Transverse colon (tissue), 4 donors: Measurements from ENCODE around the gene GPR17. TPM values are rescaled to one million over a fixed set of nuclear protein-coding genes. Genes with fewer than 3 reads are reported as not detected.

ENCODE experiments used
- DNase-seq: peaks from one replicate; pipeline ENCODE4 v3.0.0-alpha.2; 2019
- H3K27ac ChIP-seq, 4 donors: fragments of 200-600 bp; sonication (generic); 2 replicates each; pipeline ENCODE4 v1.5.1; 2016 to 2018; ENCODE audit warnings: inconsistent platforms in 4 of 4
- H3K27me3 ChIP-seq: fragments of 200-600 bp; sonication (generic); 2 replicates; pipeline ENCODE4 v1.5.1; 2017; ENCODE audit warnings: inconsistent platforms
- H3K36me3 ChIP-seq, 4 donors: fragments of 200-600 bp; sonication (generic); 2 replicates each; pipeline ENCODE4 v1.5.1; 2017 to 2019; ENCODE audit warnings: inconsistent platforms in 4 of 4
- H3K4me1 ChIP-seq, 4 donors: fragments of 200-600 bp; sonication (generic); 2 replicates each; pipeline ENCODE4 v1.5.1; 2017 to 2020; ENCODE audit warnings: inconsistent platforms in 4 of 4
- H3K4me3 ChIP-seq, 4 donors: fragments of 200-600 bp; sonication (generic); 1 replicate in 1 of 4; 2 replicates in 3 of 4; pipeline versions ENCODE4 v1.5.1 to v1.6.1; 2017 to 2019; ENCODE audit warnings: inconsistent platforms in 4 of 4
- H3K9me3 ChIP-seq, 2 donors: fragments of 200-600 bp; sonication (generic); 2 replicates each; pipeline ENCODE4 v1.5.1; 2017 to 2019; ENCODE audit warnings: inconsistent platforms in 2 of 2
- CTCF ChIP-seq, 5 experiments: fragments of 200-600 bp in 3 of 5; fragments of 450-650 bp in 2 of 5; sonication (generic) in 3 of 5; IDR thresholded peaks; 1 replicate in 2 of 5; 2 replicates in 3 of 5; pipeline ENCODE4 v1.5.1; 2016 to 2017; ENCODE audit warnings: antibody characterized with exemption in 5 of 5, inconsistent platforms in 3 of 5, mild to moderate bottlenecking in 2 of 5, moderate library complexity in 1 of 5
- EP300 ChIP-seq: sonication (generic); formaldehyde crosslinking; IDR thresholded peaks from one replicate; pipeline ENCODE4 v1.6.1; 2017; ENCODE audit warnings: antibody characterized with exemption, low read depth
- POLR2A ChIP-seq: fragments of 450-650 bp; IDR thresholded peaks from one replicate; pipeline ENCODE4 v1.6.1; 2016; ENCODE audit warnings: antibody characterized with exemption, mild to moderate bottlenecking, moderate library complexity
- POLR2AphosphoS5 ChIP-seq, 3 donors: sonication (generic); formaldehyde crosslinking; IDR thresholded peaks; one replicate each; pipeline ENCODE4 v1.6.1; 2016; ENCODE audit warnings: antibody characterized with exemption in 3 of 3
- WGBS, 2 donors: methylation state at CpG; one replicate each; pipeline ENCODE4 v1.1.5; 2018; ENCODE audit warnings: low coverage in 1 of 2; 5-methylcytosine and 5-hydroxymethylcytosine counted together
- in situ Hi-C, 4 donors: fragments of 200-750 bp; cut with MboI; loops; one replicate each; pipeline versions ENCODE4 v1.15.0 to v1.15.1; 2017; ENCODE audit warnings: low sequenced_read_pairs in 3 of 4, low pct_ligation_motif_present in 1 of 4, low pct_unique_long_range_greater_than_20kb in 1 of 4
- intact Hi-C: fragments of 100-400 bp; cut with DNase I; formaldehyde crosslinking; loops from one replicate; pipeline ENCODE4 v1.15.1; 2023; ENCODE audit warnings: low total_unique reads
- total RNA-seq, 4 donors: library from RNA; depleted of rRNA; stranded (reverse); fragments of >200 nt; gene quantifications; one replicate each; pipeline ENCODE4 v1.1.0, GENCODE V29; 2016

The GPR17 gene
- total RNA-seq, 4 donors from 2014 or later = 0.14 TPM; not detected in 3

GRCh38 chr2:127639111-127639474, 6.9 kb upstream of the GPR17 start:
- no peaks in the 10 kb centered on the region for H3K27me3 ChIP-seq
- DNase-seq = no peak
- no peaks in the 10 kb centered on the region for H3K36me3 ChIP-seq
- 92% methylated on average over 13 of the region's 13 CpGs; no CpG with 5 or more reads in 1 of the 2 donors for WGBS, 2 donors
- H3K4me3 ChIP-seq = no peak overlapping the region
- H3K4me1 ChIP-seq = peaks cover 0 to 22% (median 9%) of the 10 kb centered on the region in 4 donors
- in situ Hi-C loops (no loop called here), intact Hi-C loops (no loop called here)
- TF ChIP-seq POLR2AphosphoS5 (IDR thresholded peaks at IDR 0.05) = no peak
- peak overlapping the region; percentile 46 to 83 (median 53) for H3K27ac ChIP-seq
- no peaks in the 10 kb centered on the region for H3K9me3 ChIP-seq

- intact Hi-C loops (loop anchor here (1.0 kb wide), 1 partner anchor 61 kb away; the partner anchor contains the start of gene SFT2D3), in situ Hi-C loops (no loop called here)
- no peaks in the 10 kb centered on the region for H3K36me3 ChIP-seq
- 71% methylated on average over 25 of the region's 25 CpGs; no CpG with 5 or more reads in 1 of the 2 donors for WGBS, 2 donors
- H3K27me3 ChIP-seq = no peaks in the 10 kb centered on the region
- no peak for DNase-seq
- no peaks in the 10 kb centered on the region for H3K9me3 ChIP-seq
- no peak overlapping the region for H3K4me3 ChIP-seq
- H3K4me1 ChIP-seq = peaks cover 2 to 26% (median 12%) of the 10 kb centered on the region in 4 donors
- peak overlapping the region in 3 of 4 donors; percentile 45 to 83 (median 52) for H3K27ac ChIP-seq
- TF ChIP-seq CTCF (IDR thresholded peaks at IDR 0.05) = no peak
- no peak for TF ChIP-seq EP300
- no peak for TF ChIP-seq POLR2A
- TF ChIP-seq POLR2AphosphoS5 (IDR thresholded peaks at IDR 0.05) = no peak
Observed at GRCh38 chr2:127640082-127641072, 5.6 kb upstream of the GPR17 start.

GRCh38 chr2:127641133-127641532, 4.8 kb upstream of the GPR17 start:
- no peak overlapping the region for H3K4me3 ChIP-seq
- H3K9me3 ChIP-seq = no peaks in the 10 kb centered on the region
- peaks cover 4 to 31% (median 18%) of the 10 kb centered on the region in 4 donors for H3K4me1 ChIP-seq
- intact Hi-C loops (no loop called here), in situ Hi-C loops (no loop called here)
- TF ChIP-seq CTCF (IDR thresholded peaks at IDR 0.05) (no peak), POLR2A (no peak), EP300 (no peak), POLR2AphosphoS5 (IDR thresholded peaks at IDR 0.05) (no peak)
- H3K36me3 ChIP-seq = no peaks in the 10 kb centered on the region
- no peaks in the 10 kb centered on the region for H3K27me3 ChIP-seq
- H3K27ac ChIP-seq = peak overlapping the region in 2 of 4 donors; percentile 45 to 83
- WGBS, 2 donors = 100% methylated on average over 1 of the region's 6 CpGs; no CpG with 5 or more reads in 1 of the 2 donors
- no peak for DNase-seq

GRCh38 chr2:127641846-127642507, 4.0 kb upstream of the GPR17 start:
- WGBS, 2 donors = 49% methylated on average over 21 of the region's 25 CpGs; no CpG with 5 or more reads in 1 of the 2 donors
- Histone ChIP-seq H3K4me3 (no peak overlapping the region), H3K27me3 (no peaks in the 10 kb centered on the region), H3K9me3 (no peaks in the 10 kb centered on the region), H3K27ac (peak overlapping the region; percentile 15 to 83 (median 33)), H3K36me3 (no peaks in the 10 kb centered on the region), H3K4me1 (peaks cover 6 to 35% (median 21%) of the 10 kb centered on the region in 4 donors)
- no peak for TF ChIP-seq EP300
- TF ChIP-seq POLR2AphosphoS5 (IDR thresholded peaks at IDR 0.05) = no peak
- TF ChIP-seq CTCF (IDR thresholded peaks at IDR 0.05) = no peak
- TF ChIP-seq POLR2A = no peak
- intact Hi-C loops = no loop called here
- DNase-seq = no peak
- in situ Hi-C loops = no loop called here
